Coronary artery (tissue), 2 donors: ENCODE results near the gene RPS6KL1.
A peak's percentile ranks its signal among the peaks of the same experiment; 100 is the strongest.

Experiments used
- DNase-seq: peaks from one replicate; pipeline ENCODE4 v3.0.0-alpha.2; 2017; ENCODE audit warnings: low spot score
- H3K27ac ChIP-seq, 2 donors: fragments of 200-600 bp; sonication (generic); one replicate each; pipeline ENCODE4 v1.5.1; 2016 to 2019
- H3K4me3 ChIP-seq: fragments of 200-600 bp; sonication (generic); 2 replicates; pipeline ENCODE4 v1.5.1; 2016; ENCODE audit warnings: mild to moderate bottlenecking, moderate library complexity
- CTCF ChIP-seq: fragments of 200-600 bp; sonication (generic); IDR thresholded peaks from one replicate; pipeline ENCODE4 v1.5.1; 2019; ENCODE audit warnings: antibody characterized with exemption

The RPS6KL1 gene

GRCh38 chr14:74947353-74948227, 24.5 kb upstream of the RPS6KL1 start:
- no peak for TF ChIP-seq CTCF
- Histone ChIP-seq H3K4me3 (no peak overlapping the region), H3K27ac (peak overlapping the region; percentile 25 to 77)
- no peak for DNase-seq

- DNase-seq = peak; percentile 68
- H3K4me3 ChIP-seq = peak overlapping the region; percentile 16
- TF ChIP-seq CTCF = no peak
- peak overlapping the region; percentile 25 to 77 for H3K27ac ChIP-seq
Observed at GRCh38 chr14:74946659-74947281, 23.7 kb upstream of the RPS6KL1 start.

- Histone ChIP-seq H3K27ac (peak overlapping the region; percentile 25 to 77), H3K4me3 (peak overlapping the region; percentile 16)
- no peak for DNase-seq
- peak; percentile 93 for TF ChIP-seq CTCF
Observed at GRCh38 chr14:74945852-74946658, 23.0 kb upstream of the RPS6KL1 start.

- no peak for DNase-seq
- Histone ChIP-seq H3K27ac (peak overlapping the region in 1 of 2 donors; percentile 77), H3K4me3 (no peak overlapping the region)
- TF ChIP-seq CTCF = no peak
Observed at GRCh38 chr14:74945261-74945851, 22.3 kb upstream of the RPS6KL1 start.

- no peak for TF ChIP-seq CTCF
- Histone ChIP-seq H3K27ac (peak overlapping the region; percentile 76 to 94), H3K4me3 (peak overlapping the region; percentile 42)
- DNase-seq = no peak
Observed at GRCh38 chr14:74942608-74943007, 19.5 kb upstream of the RPS6KL1 start.

- no peak for TF ChIP-seq CTCF
- Histone ChIP-seq H3K4me3 (peak overlapping the region; percentile 42), H3K27ac (peak overlapping the region; percentile 76 to 94)
- no peak for DNase-seq
Observed at GRCh38 chr14:74942181-74942580, 19.1 kb upstream of the RPS6KL1 start.
